ENCODE measurements around the gene FBXW4. TPM values are rescaled to one million over a fixed set of nuclear protein-coding genes. Genes with fewer than 3 reads are reported as not detected.

The FBXW4 gene
- total and polyA plus RNA-seq, 2 of the 8 experiments (the other 6 are each of a cell fraction or from before 2014, with no cell fraction given) = 29.0 to 32.8 TPM

GRCh38 chr10:101720606-101721230 is 25.7 kb upstream of the FBXW4 start:
- Histone ChIP-seq H4K91ac (replicated peaks; ENCODE audit: insufficient read length, low read length) (no peak overlapping the region), H3K4me3 (ENCODE audit: extremely low read depth in 1 of 4, insufficient read depth in 2 of 4, low read depth in 3 of 4, low read length in 4 of 4) (no peak overlapping the region), H3K23ac (ENCODE audit: insufficient read length) (no peak overlapping the region), H3K27ac (ENCODE audit: low read depth, low read length) (no peak overlapping the region), H3K79me1 (ENCODE audit: low read depth, low read length) (no peaks in the 10 kb centered on the region), H3K27me3 (replicated peaks in 1 of 4; ENCODE audit: control insufficient read depth in 3 of 4, extremely low read depth in 1 of 4, insufficient read depth in 3 of 4, low read length in 3 of 4) (no peaks in the 10 kb centered on the region), H2AK5ac (ENCODE audit: low read depth, low read length) (no peak overlapping the region), H3K4me1 (replicated peaks in 1 of 4; ENCODE audit: control insufficient read depth in 3 of 4, insufficient read depth in 4 of 4, low read length in 3 of 4) (peaks cover 0 to 3% (median 0%) of the 10 kb centered on the region in 4 experiments; a peak in 2 of 7 replicates), H3K36me3 (ENCODE audit: control insufficient read depth in 2 of 4, insufficient read depth in 4 of 4, low read length in 3 of 4) (no peaks in the 10 kb centered on the region), H3K4ac (replicated peaks; ENCODE audit: insufficient read length, low read depth, low read length) (no peak overlapping the region), H3K4me2 (ENCODE audit: insufficient read depth in 1 of 2, low read depth in 2 of 2, low read length in 2 of 2) (no peak overlapping the region), H2BK120ac (replicated peaks; ENCODE audit: low read depth, low read length) (no peak overlapping the region), H3K23me2 (ENCODE audit: low read depth, low read length) (no peaks in the 10 kb centered on the region; the same call in 1 of the 2 replicates), H4K5ac (ENCODE audit: insufficient read length, low read depth, low read length) (no peak overlapping the region), H2AFZ (ENCODE audit: low read length) (no peak overlapping the region), H2BK20ac (ENCODE audit: low read length) (no peak overlapping the region), H2BK5ac (ENCODE audit: low read depth, low read length) (no peak overlapping the region), H3K56ac (replicated peaks; ENCODE audit: insufficient read length, low read depth, low read length) (no peak overlapping the region), H2BK12ac (ENCODE audit: low read depth, low read length) (no peak overlapping the region), H3K9ac (replicated peaks in 1 of 4; ENCODE audit: extremely low read depth in 1 of 4, low read depth in 3 of 4, low read length in 3 of 4) (no peak overlapping the region), H3K79me2 (ENCODE audit: control insufficient read depth in 1 of 2, insufficient read depth in 2 of 2, low read length in 2 of 2) (no peaks in the 10 kb centered on the region), H3K18ac (ENCODE audit: extremely low read depth, low read length) (no peak overlapping the region), H3K14ac (ENCODE audit: insufficient read length) (no peak overlapping the region), H4K20me1 (replicated peaks in 1 of 2; ENCODE audit: control insufficient read depth in 1 of 2, insufficient read depth in 2 of 2, low read length in 2 of 2) (no peaks in the 10 kb centered on the region), H3K9me3 (ENCODE audit: insufficient read depth in 2 of 2, low read depth in 1 of 2, low read length in 1 of 2) (no peaks in the 10 kb centered on the region), H2BK15ac (ENCODE audit: low read length) (no peak overlapping the region), H4K8ac (ENCODE audit: extremely low read depth, insufficient read depth, low read length) (no peak overlapping the region)
- 93% methylated on average over 6 of the region's 6 CpGs; no CpG with 5 or more reads in 1 of the 2 experiments for WGBS, 2 experiments (ENCODE audit: extremely low coverage in 1 of 2, insufficient coverage in 1 of 2, insufficient read length in 1 of 2, insufficient replicate concordance in 2 of 2, low coverage in 1 of 2, low lambda C conversion rate in 2 of 2, missing lambda C conversion rate in 1 of 2)
- ChIA-PET POLR2A (ENCODE audit: partially characterized antibody) (no interaction called here), CTCF (ENCODE audit: partially characterized antibody) (interaction anchor here (0.6 to 1.5 kb wide), 3 partner anchors 16 to 61 kb away, joined by 4 to 6 read pairs (median 5); no protein-coding TSS in a partner anchor)
- no peak for DNase-seq (ENCODE audit: low read depth in 1 of 2, low spot score in 2 of 2)
- no peak for FAIRE-seq
- TF ChIP-seq CEBPB (IDR thresholded peaks at IDR 0.05; ENCODE audit: low read depth, low read length) (no peak), CHD1 (IDR thresholded peaks at IDR 0.05; ENCODE audit: low read depth, low read length) (no peak), HDAC6 (IDR thresholded peaks at IDR 0.05; ENCODE audit: low read depth, low read length) (no peak), TBP (IDR thresholded peaks at IDR 0.05; ENCODE audit: low read depth, low read length) (no peak), SIX5 (IDR thresholded peaks at IDR 0.05; ENCODE audit: low read depth, low read length) (no peak), TEAD4 (IDR thresholded peaks at IDR 0.05; ENCODE audit: low read depth, low read length) (no peak), ASH2L (IDR thresholded peaks at IDR 0.05; ENCODE audit: low read length) (no peak), JUND (IDR thresholded peaks at IDR 0.05; ENCODE audit: low read length) (no peak)
- TF ChIP-seq, protein P1, sequence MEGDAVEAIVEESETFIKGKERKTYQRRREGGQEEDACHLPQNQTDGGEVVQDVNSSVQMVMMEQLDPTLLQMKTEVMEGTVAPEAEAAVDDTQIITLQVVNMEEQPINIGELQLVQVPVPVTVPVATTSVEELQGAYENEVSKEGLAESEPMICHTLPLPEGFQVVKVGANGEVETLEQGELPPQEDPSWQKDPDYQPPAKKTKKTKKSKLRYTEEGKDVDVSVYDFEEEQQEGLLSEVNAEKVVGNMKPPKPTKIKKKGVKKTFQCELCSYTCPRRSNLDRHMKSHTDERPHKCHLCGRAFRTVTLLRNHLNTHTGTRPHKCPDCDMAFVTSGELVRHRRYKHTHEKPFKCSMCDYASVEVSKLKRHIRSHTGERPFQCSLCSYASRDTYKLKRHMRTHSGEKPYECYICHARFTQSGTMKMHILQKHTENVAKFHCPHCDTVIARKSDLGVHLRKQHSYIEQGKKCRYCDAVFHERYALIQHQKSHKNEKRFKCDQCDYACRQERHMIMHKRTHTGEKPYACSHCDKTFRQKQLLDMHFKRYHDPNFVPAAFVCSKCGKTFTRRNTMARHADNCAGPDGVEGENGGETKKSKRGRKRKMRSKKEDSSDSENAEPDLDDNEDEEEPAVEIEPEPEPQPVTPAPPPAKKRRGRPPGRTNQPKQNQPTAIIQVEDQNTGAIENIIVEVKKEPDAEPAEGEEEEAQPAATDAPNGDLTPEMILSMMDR (IDR thresholded peaks at IDR 0.05; ENCODE audit: control extremely low read depth in 1 of 3, insufficient read depth in 1 of 3, low read depth in 1 of 3, low read length in 3 of 3) = no peak
- TF ChIP-seq, protein P2, sequence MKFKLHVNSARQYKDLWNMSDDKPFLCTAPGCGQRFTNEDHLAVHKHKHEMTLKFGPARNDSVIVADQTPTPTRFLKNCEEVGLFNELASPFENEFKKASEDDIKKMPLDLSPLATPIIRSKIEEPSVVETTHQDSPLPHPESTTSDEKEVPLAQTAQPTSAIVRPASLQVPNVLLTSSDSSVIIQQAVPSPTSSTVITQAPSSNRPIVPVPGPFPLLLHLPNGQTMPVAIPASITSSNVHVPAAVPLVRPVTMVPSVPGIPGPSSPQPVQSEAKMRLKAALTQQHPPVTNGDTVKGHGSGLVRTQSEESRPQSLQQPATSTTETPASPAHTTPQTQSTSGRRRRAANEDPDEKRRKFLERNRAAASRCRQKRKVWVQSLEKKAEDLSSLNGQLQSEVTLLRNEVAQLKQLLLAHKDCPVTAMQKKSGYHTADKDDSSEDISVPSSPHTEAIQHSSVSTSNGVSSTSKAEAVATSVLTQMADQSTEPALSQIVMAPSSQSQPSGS (IDR thresholded peaks at IDR 0.05; ENCODE audit: low read length) = no peak

Data from H1 (cell line).